ENCODE data around the gene ALDH4A1. TPM values are rescaled to one million over a fixed set of nuclear protein-coding genes. Genes with fewer than 3 reads are reported as not detected.

ALDH4A1 gene
- total and polyA plus RNA-seq, 9 donors = 2.8 to 13.9 (median 8.0) TPM

- Histone ChIP-seq H3K27me3 (no peaks in the 10 kb centered on the region), H3K27ac (peak overlapping the region in 1 of 2 donors; percentile 91), H3K36me3 (no peaks in the 10 kb centered on the region), H3K4me1 (ENCODE audit: insufficient read depth) (peaks cover 20% of the 10 kb centered on the region), H3K9me3 (no peaks in the 10 kb centered on the region), H3K4me3 (no peak overlapping the region)
- WGBS, 3 donors = 40 to 50% (median 43%) methylated on average over 12 to 14 of the region's 14 CpGs
- intact Hi-C loops (cut with DNase I) = loop anchor here in 1 of 4 donors (5.0 kb wide), 1 partner anchor 34 kb away; the partner anchor contains the start of gene IFFO2
- TF ChIP-seq, protein P1, sequence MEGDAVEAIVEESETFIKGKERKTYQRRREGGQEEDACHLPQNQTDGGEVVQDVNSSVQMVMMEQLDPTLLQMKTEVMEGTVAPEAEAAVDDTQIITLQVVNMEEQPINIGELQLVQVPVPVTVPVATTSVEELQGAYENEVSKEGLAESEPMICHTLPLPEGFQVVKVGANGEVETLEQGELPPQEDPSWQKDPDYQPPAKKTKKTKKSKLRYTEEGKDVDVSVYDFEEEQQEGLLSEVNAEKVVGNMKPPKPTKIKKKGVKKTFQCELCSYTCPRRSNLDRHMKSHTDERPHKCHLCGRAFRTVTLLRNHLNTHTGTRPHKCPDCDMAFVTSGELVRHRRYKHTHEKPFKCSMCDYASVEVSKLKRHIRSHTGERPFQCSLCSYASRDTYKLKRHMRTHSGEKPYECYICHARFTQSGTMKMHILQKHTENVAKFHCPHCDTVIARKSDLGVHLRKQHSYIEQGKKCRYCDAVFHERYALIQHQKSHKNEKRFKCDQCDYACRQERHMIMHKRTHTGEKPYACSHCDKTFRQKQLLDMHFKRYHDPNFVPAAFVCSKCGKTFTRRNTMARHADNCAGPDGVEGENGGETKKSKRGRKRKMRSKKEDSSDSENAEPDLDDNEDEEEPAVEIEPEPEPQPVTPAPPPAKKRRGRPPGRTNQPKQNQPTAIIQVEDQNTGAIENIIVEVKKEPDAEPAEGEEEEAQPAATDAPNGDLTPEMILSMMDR (IDR thresholded peaks at IDR 0.05) = no peak
- TF ChIP-seq POLR2A (IDR thresholded peaks at IDR 0.05) (no peak), EP300 (IDR thresholded peaks at IDR 0.05) (no peak)
- no peak for DNase-seq
Measured at GRCh38 chr1:18923756-18924211, 21.4 kb upstream of the ALDH4A1 start.

DNA sequence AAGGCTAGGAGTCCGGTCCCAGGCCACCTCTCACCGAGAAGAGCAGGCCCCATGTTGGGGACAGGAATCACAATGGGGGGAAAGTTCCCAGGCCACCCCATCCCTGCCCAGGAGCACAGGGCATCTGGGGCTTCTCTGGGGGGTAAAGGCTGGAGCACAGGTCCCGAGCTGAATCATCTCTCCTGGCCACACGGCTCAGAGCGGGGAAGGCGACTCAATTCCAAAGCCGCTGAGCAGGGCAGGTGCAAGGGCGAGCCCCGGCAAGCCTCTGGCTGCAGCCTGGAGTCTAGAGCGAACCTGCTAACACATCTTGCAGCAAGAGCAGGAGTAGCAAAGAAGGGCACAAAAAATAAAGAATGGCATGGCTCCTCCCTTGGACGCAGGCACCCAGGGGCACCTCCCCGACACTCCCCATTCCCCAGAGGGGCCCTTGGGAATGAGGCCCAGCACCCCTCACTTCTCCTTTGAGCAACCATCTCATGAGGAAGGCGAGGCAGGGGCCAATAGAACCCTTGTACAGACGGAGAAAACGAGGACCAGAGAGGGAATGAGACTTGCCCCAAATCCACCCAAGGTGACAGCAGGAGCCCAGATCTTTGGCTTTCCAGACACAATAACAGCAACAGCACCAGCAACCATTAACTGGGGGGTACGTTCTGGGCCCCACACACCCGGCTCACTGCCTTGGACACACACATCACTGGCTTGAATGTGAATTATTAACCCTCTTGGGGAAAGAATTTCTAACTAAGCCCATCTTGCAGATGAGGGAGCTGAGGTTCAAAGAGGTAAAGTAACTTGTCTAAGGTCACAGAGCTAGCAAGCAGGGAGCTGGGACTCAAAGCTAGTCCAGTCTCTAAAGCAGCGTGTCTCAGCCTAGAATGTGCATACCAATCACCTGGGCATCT, 20.7 kb upstream of the ALDH4A1 start:
- peaks cover 20% of the 10 kb centered on the region for H3K4me1 ChIP-seq (ENCODE audit: insufficient read depth)
- intact Hi-C loops (cut with DNase I) = loop anchor here in 1 of 4 donors (5.0 kb wide), 1 partner anchor 34 kb away; the partner anchor contains the start of gene IFFO2
- WGBS, 3 donors = 64 to 71% (median 69%) methylated on average over 18 of the region's 18 CpGs
- no peaks in the 10 kb centered on the region for H3K9me3 ChIP-seq
- TF ChIP-seq EP300 (IDR thresholded peaks at IDR 0.05) = no peak
- TF ChIP-seq POLR2A (IDR thresholded peaks at IDR 0.05) = no peak
- TF ChIP-seq, protein P1 (IDR thresholded peaks at IDR 0.05) = no peak
- peak in 3 of 5 donors; percentile 30 to 48 (median 41) for DNase-seq
- H3K4me3 ChIP-seq = no peak overlapping the region
- H3K27ac ChIP-seq = peak overlapping the region; percentile 74 to 91
- H3K36me3 ChIP-seq = no peaks in the 10 kb centered on the region
- H3K27me3 ChIP-seq = no peaks in the 10 kb centered on the region

DNA sequence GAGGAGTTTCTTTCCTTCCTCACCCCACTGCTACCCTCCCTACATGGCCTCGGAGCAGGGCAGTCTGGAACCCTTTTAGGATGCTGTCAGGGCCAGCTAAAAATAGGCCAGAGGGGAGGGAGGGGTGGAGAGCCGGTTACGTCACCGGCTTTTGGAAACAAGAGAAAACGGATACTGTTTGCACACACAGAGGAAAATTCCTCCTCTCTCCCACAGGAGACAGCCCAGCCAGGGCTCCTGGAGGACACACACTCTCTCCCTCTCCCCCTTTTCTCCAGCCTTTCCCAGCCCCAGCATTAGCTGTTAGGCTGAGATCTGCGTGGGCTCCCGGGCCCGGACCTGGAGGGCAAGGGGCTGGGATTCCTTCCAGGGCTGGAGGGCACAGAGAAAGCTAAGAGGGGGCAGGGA, 20.0 kb upstream of the ALDH4A1 start:
- TF ChIP-seq, protein P1 (IDR thresholded peaks at IDR 0.05) = peak in 2 of 3 donors; percentile 53 to 61
- no peak for TF ChIP-seq EP300 (IDR thresholded peaks at IDR 0.05)
- peak; percentile 29 for TF ChIP-seq POLR2A (IDR thresholded peaks at IDR 0.05)
- H3K27ac ChIP-seq = peak overlapping the region; percentile 74 to 91
- H3K27me3 ChIP-seq = no peaks in the 10 kb centered on the region
- peak; percentile 86 to 94 (median 90) for DNase-seq
- intact Hi-C loops (cut with DNase I) = loop anchor here in 1 of 4 donors (5.0 kb wide), 1 partner anchor 35 kb away; the partner anchor contains the start of gene IFFO2
- H3K9me3 ChIP-seq = no peaks in the 10 kb centered on the region
- 0 to 10% (median 1%) methylated on average over 8 of the region's 8 CpGs for WGBS, 3 donors
- no peak overlapping the region for H3K4me3 ChIP-seq
- peaks cover 20% of the 10 kb centered on the region for H3K4me1 ChIP-seq (ENCODE audit: insufficient read depth)
- H3K36me3 ChIP-seq = no peaks in the 10 kb centered on the region

- no peaks in the 10 kb centered on the region for H3K36me3 ChIP-seq
- peak overlapping the region; percentile 74 to 91 for H3K27ac ChIP-seq
- intact Hi-C loops (cut with DNase I) = loop anchor here in 1 of 4 donors (5.0 kb wide), 1 partner anchor 36 kb away; the partner anchor contains the start of gene IFFO2
- no peak overlapping the region for H3K4me3 ChIP-seq
- H3K9me3 ChIP-seq = no peaks in the 10 kb centered on the region
- 63 to 68% (median 64%) methylated on average over 17 of the region's 17 CpGs for WGBS, 3 donors
- no peak for DNase-seq
- H3K4me1 ChIP-seq (ENCODE audit: insufficient read depth) = peaks cover 14% of the 10 kb centered on the region
- TF ChIP-seq POLR2A (IDR thresholded peaks at IDR 0.05) (no peak), EP300 (IDR thresholded peaks at IDR 0.05) (no peak)
- TF ChIP-seq, protein P1 (IDR thresholded peaks at IDR 0.05) = no peak
- H3K27me3 ChIP-seq = no peaks in the 10 kb centered on the region
Measured at GRCh38 chr1:18921516-18922251, 19.3 kb upstream of the ALDH4A1 start.

Data from ovary (tissue), 9 donors.